ENCODE data around the gene PHKB. TPM values are rescaled to one million over a fixed set of nuclear protein-coding genes. Genes with fewer than 3 reads are reported as not detected.

Gene PHKB
- polyA plus RNA-seq, 1 donor from 2014 or later = 99.5 TPM

- H3K9me2 ChIP-seq (ENCODE audit: insufficient read depth, low read length) = no peaks in the 10 kb centered on the region
- no peaks in the 10 kb centered on the region for H3K9me3 ChIP-seq (ENCODE audit: low read length)
- H4K20me1 ChIP-seq (ENCODE audit: insufficient read depth) = no peaks in the 10 kb centered on the region
- no peaks in the 10 kb centered on the region for H3K79me2 ChIP-seq (replicated peaks; ENCODE audit: insufficient read depth, low read length)
- H3K36me3 ChIP-seq (ENCODE audit: insufficient read depth, low read length) = no peaks in the 10 kb centered on the region
- no peak for TF ChIP-seq EP300 (conservative IDR thresholded peaks at IDR 0.05; ENCODE audit: poor library complexity, severe bottlenecking)
- TF ChIP-seq RAD21 (conservative IDR thresholded peaks at IDR 0.05) = no peak
- no peak for TF ChIP-seq MXI1 (conservative IDR thresholded peaks at IDR 0.05; ENCODE audit: poor library complexity, severe bottlenecking)
- TF ChIP-seq CTCF (IDR thresholded peaks at IDR 0.05; ENCODE audit: poor library complexity, severe bottlenecking) = no peak
- no peak for TF ChIP-seq TAF1 (IDR thresholded peaks at IDR 0.05; ENCODE audit: low read depth)
- TF ChIP-seq EZH2 (IDR thresholded peaks at IDR 0.05; ENCODE audit: borderline replicate concordance, insufficient read depth, low read length, poor library complexity, severe bottlenecking) = no peak
- no peak for TF ChIP-seq POLR2AphosphoS5 (IDR thresholded peaks at IDR 0.05)
- TF ChIP-seq REST (IDR thresholded peaks at IDR 0.05; ENCODE audit: borderline replicate concordance) = no peak
- TF ChIP-seq SMC3 (conservative IDR thresholded peaks at IDR 0.05; ENCODE audit: poor library complexity) = no peak
- no peak overlapping the region for H2AFZ ChIP-seq (ENCODE audit: low read depth, low read length)
- H3K4me2 ChIP-seq (ENCODE audit: low read length) = no peak overlapping the region
- H3K27me3 ChIP-seq (ENCODE audit: insufficient read depth, low read depth, low read length) = no peaks in the 10 kb centered on the region
- H3K4me3 ChIP-seq (ENCODE audit: low read length) = no peak overlapping the region
- H3K9ac ChIP-seq (ENCODE audit: low read length) = no peak overlapping the region
- H3F3A ChIP-seq (ENCODE audit: insufficient read depth, low read length, poor library complexity, severe bottlenecking) = no peaks in the 10 kb centered on the region
- H3K27ac ChIP-seq (ENCODE audit: low read length) = no peak overlapping the region
Measured at GRCh38 chr16:47732523-47733111, 271.5 kb downstream of the PHKB start.

GRCh38 chr16:47734081-47734857 is 273.1 kb downstream of the PHKB start:
- Histone ChIP-seq H3K4me3 (ENCODE audit: low read length) (no peak overlapping the region), H3K27ac (ENCODE audit: low read length) (no peak overlapping the region), H3K79me2 (replicated peaks; ENCODE audit: insufficient read depth, low read length) (no peaks in the 10 kb centered on the region), H2AFZ (ENCODE audit: low read depth, low read length) (no peak overlapping the region), H3K4me2 (ENCODE audit: low read length) (no peak overlapping the region), H4K20me1 (ENCODE audit: insufficient read depth) (no peaks in the 10 kb centered on the region), H3K9me3 (ENCODE audit: low read length) (no peaks in the 10 kb centered on the region), H3K27me3 (ENCODE audit: insufficient read depth, low read depth, low read length) (no peaks in the 10 kb centered on the region), H3K36me3 (ENCODE audit: insufficient read depth, low read length) (no peaks in the 10 kb centered on the region), H3K9me2 (ENCODE audit: insufficient read depth, low read length) (no peaks in the 10 kb centered on the region), H3F3A (ENCODE audit: insufficient read depth, low read length, poor library complexity, severe bottlenecking) (no peaks in the 10 kb centered on the region), H3K9ac (ENCODE audit: low read length) (no peak overlapping the region)
- TF ChIP-seq REST (IDR thresholded peaks at IDR 0.05; ENCODE audit: borderline replicate concordance) (no peak), CTCF (IDR thresholded peaks at IDR 0.05; ENCODE audit: poor library complexity, severe bottlenecking) (no peak), TAF1 (IDR thresholded peaks at IDR 0.05; ENCODE audit: low read depth) (no peak), POLR2AphosphoS5 (IDR thresholded peaks at IDR 0.05) (no peak), SMC3 (conservative IDR thresholded peaks at IDR 0.05; ENCODE audit: poor library complexity) (no peak), RAD21 (conservative IDR thresholded peaks at IDR 0.05) (no peak), EZH2 (IDR thresholded peaks at IDR 0.05; ENCODE audit: borderline replicate concordance, insufficient read depth, low read length, poor library complexity, severe bottlenecking) (no peak), EP300 (conservative IDR thresholded peaks at IDR 0.05; ENCODE audit: poor library complexity, severe bottlenecking) (no peak), MXI1 (conservative IDR thresholded peaks at IDR 0.05; ENCODE audit: poor library complexity, severe bottlenecking) (no peak)
